GM19193 (cell line): ENCODE measurements around the gene ILK.

Experiments used
- POLR2A ChIP-seq: IDR thresholded peaks from 4 replicates; pipeline ENCODE4 v1.6.1; 2011; ENCODE audit not compliant: insufficient read depth, insufficient read length; ENCODE audit errors: extremely low read depth

Gene ILK

DNA sequence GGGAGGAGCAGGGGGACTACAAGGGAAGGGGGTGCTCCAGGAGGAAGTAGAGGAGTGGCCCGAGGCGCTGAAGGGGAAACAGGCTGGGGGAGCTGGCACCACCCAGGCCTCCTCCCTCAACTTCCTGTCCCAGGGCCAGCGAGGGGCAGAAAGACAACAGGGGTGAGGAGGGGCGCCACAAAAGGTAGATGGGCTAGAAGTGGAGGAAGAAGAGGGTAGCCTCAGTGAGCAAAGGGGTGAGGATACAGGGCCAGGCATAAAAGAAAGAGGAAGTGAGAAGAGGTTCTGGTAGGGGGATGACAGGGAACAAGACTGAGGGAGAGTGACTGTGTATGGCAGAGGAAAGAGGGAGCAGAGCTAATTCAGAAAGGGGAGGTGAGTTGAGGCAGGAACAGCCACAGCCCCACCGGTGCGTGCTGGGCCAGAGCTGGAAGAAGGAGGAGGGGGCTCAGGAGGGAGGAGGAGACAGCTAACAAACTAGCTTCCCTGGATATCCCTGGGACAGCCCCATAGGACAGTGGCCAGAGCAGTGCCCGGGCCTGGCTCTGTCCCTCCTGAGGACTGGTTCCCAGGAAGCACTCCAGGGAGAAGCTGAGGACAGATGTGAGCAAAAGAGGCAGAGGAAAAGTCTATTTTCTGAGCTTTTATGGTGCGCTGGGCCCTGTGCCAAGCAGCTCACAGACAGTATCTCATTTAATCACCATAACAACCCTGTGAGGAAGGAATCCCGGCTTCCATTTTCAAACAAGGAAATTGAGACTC is 43.5 kb downstream of the ILK start:
- TF ChIP-seq POLR2A, result peak; percentile 21

GRCh38 chr11:6647836-6648235 is 44.3 kb downstream of the ILK start:
- TF ChIP-seq POLR2A, result no peak

DNA sequence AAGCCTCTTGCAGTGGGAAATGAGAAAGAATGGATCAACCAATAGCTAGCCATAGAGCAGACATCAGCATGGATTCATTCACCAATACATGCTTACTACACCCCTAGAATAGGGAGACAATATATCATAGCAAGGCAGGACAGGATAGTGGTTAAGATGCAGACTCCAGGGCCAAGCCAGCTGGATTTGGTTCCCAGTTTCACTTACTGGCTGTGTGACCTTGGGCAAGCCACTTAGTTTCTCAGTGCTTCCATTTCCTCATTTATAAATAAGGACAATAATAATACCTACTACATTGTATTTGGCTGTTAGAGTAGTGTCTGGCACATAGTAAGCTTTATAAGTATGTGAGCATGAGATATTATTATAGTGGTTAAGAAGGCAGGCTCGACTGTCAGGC is 44.9 kb downstream of the ILK start:
- no peak for TF ChIP-seq POLR2A

- TF ChIP-seq POLR2A, result no peak
Measured at GRCh38 chr11:6650104-6650503, 46.5 kb downstream of the ILK start.

DNA sequence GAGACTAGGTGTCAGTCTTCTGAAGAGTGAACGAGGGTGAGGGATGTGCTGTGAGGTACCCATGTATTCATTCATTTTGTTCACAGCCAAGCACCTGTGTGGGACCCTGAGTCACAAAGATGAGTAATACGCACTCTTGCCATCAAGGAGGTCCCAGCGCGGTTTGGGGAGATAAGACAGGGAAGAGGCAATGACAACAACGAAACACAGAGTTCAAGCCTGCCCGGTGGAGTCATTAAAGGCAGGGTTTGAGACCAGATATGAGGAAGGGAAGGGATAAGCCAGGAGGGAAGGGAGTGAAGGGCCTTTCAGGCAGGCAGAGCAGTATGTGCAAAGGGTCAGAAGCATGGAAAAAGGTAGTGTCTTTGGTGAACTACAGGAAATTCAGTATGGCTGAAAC is 47.4 kb downstream of the ILK start:
- no peak for TF ChIP-seq POLR2A

GRCh38 chr11:6652182-6652581 is 48.6 kb downstream of the ILK start:
- TF ChIP-seq POLR2A, result no peak

DNA sequence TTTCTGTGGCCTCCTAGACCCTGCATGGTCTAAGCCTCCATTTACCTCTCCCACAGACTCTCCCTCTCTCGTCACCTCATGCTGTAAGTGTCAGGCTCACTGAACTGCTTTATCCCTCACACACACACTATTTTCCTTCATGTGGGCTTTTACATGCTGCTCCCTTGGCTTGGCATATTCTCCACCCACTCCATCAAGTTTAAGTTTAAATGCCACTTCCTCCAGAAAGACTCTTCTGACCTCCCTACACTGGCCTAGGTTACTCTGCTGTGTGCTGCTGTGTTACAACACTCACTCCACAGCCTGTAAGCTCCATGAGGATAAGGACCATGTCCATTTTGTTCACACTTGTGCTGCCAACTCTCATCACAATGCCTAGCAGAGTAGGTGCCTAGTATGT is 49.5 kb downstream of the ILK start:
- TF ChIP-seq POLR2A, result no peak

DNA sequence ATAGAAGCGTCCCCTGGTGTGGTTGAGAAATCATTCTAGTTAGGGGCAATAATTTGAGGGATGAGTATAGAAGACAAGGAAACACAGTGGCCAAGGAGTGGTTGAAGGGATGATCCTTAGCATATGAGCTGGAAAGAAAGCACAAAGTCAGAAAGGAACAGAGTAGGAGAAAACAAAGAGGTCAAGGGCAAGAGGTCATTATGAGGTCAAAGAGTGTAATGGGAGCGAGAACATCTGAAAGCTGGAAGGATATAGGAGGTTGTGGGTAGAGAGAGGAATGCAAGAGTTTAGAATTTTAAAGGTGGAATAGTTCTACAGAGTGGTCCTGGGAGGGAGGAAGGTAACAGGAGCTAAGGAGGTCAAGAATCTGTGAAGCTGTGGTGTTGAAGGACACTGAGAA is 50.1 kb downstream of the ILK start:
- no peak for TF ChIP-seq POLR2A

DNA sequence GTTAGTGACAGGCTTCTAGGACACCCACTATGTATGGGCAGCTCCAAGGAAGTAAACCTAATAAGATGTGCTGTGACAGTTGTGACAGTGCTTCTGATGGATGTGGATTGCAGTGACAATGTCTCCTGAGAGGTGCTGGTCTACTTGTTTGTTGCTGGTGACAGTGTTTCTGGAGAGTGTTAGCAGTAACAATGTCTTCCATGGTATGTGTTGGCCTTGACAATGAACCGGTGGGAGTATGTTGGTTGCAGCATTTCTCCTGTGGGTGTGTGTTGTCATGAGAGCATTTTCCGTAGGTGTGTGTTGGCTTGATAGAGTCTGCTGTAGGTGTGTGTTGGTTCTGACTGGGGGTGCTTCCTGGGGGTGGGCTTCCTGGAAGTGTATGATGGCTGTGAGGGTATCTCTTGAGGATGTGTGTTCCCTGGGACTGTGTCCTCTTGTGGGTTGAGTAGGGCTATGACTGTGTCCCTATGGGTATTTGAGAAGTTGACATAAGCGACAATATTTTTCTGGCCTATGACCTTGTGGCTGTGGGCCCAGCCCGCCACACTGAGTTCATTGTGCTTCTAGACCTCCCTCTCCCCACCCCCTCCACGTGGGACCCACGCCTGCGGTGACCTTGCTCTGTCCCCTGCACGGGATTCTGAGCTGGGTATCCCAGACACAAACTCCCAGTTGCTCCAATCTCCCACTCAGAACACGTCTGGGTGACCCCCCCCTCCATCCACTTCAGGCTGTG is 50.9 kb downstream of the ILK start:
- TF ChIP-seq POLR2A, result no peak

- no peak for TF ChIP-seq POLR2A
Measured at GRCh38 chr11:6655020-6655789, 51.6 kb downstream of the ILK start.

- no peak for TF ChIP-seq POLR2A
Measured at GRCh38 chr11:6655790-6656583, 52.4 kb downstream of the ILK start, which contains the start of gene DCHS1. DCHS1 (minus strand) TSS chr11:6655809; CDS start chr11:6641613, 14,196 bp downstream.

GRCh38 chr11:6656584-6656915 is 53.0 kb downstream of the ILK start:
- TF ChIP-seq POLR2A, result no peak

- no peak for TF ChIP-seq POLR2A
Measured at GRCh38 chr11:6656936-6657335, 53.4 kb downstream of the ILK start.

DNA sequence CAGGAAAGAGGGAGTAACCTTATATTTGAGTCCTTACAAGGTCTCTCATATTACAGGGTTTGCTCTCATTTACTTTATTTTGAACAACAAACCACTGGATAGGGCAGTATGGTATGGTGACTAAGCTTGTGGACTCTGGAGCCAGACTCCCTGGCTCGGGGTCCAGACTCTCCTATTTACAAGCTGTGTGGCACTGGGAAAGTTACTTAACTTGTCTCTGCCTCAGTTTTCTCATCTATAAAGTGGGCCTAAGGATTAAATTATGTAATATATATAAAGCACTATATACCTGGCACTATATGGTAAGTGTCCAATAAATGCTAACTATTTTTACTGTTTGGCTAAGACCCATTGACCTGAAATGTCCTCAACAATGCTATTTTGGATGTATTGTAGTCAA is 53.8 kb downstream of the ILK start:
- TF ChIP-seq POLR2A, result no peak

GRCh38 chr11:6658647-6659046 is 55.1 kb downstream of the ILK start:
- TF ChIP-seq POLR2A, result no peak
